Stimulated activated CD8-positive, alpha-beta memory T cell treated with anti-CD3 and anti-CD28 coated beads, Interleukin-4, amount 100 ng/mL, for 1 hour (primary cell): Measurements from ENCODE around the gene SDSL.

Experiments used
- DNase-seq, 2 donors: peaks; one replicate each; pipeline ENCODE4 v3.0.0-alpha.2; 2020; ENCODE audit warnings: low read depth in 2 of 2, low spot score in 1 of 2

Gene SDSL

DNA sequence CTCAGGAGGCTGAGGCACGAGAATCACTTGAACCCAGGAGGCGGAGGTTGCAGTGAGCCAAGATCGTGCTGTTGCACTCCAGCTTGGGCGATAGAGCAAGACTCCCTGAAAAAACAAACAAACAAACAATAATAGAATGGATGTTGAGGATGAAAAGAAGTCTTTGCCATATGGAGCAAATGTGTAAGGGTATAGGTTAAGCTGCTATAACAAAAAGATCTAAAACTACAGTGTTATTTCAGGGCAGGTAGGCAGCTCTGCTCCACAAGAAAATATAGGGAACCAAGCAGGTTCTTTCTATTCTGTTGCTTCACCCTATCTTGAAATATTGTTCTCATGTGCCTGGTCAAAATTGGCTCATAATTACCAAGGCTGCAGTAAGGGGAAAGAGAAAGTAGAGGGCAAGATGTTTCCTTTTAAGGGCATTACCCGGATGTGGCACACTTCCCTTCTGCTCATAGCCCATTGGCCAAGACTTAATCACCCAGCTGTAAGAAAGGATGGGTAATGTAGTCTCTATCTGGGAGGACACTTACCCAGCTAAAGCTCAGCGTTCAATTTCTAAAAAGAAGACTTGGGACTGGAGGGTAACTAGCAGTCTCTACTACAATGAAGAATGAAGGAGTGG, 23.5 kb downstream of the SDSL start:
- DNase-seq: no peak

DNA sequence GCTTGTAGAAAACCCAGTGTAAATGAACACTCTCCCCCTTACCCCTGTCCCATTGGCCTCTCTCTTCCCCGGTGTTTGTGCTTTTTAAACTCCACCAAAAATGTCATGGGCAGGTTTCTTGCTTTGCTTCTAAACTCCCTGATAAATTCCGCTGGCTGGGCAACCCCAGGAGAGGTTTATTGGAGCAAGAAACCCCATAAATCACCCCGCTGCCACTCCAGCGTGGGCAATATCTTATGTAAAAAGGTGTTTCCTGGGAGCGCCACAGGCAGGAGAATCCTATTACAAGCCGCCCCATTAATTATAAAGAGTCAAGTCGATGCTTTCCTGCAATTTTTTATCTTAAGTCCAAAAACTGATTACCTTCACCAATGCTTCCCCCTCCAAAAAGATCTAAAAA, 26.7 kb downstream of the SDSL start:
- DNase-seq: no peak

- DNase-seq: no peak
These were observed 27.1 kb downstream of the SDSL start for GRCh38 chr12:113449299-113449698.

DNA sequence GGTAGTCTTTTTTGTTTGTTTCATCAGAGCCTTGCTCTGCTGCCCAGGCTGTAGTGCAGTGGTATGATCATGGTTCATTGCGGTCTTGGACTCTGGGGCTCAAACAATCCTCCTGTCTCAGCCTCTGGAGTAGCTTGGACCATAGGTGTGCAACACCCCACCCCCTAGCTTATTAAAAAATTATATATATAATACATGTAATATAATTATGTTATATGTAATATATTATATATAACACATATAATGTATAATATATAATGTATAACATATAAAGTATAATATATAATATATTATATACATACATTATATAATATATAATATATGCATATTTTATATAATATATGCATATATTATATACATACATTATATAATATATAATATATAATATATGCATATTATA, 27.7 kb downstream of the SDSL start:
- no peak for DNase-seq

GRCh38 chr12:113452458-113452857, 30.3 kb downstream of the SDSL start:
- no peak for DNase-seq

GRCh38 chr12:113453330-113453729, 31.1 kb downstream of the SDSL start:
- no peak for DNase-seq

GRCh38 chr12:113456199-113456598, 34.0 kb downstream of the SDSL start:
- no peak for DNase-seq

DNA sequence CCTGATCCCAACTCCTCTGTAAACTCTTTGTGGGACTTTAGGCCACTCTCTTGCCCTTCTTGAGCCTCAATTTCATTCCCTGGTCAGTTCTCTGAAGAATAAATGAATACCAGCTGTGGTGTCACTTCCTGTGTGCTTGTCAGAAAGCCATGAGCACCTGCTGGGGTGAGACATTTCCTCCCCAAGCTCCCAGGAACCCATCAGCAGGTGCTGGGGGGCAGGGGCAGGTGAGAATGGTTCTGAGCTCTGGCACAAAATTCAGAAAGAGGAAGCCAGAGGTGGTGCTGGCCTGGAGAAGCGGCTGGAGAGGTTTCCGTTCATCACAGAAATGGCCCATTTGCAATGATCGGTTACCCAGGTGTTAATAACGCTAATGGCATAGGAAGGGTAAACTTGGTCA, 34.6 kb downstream of the SDSL start:
- DNase-seq: no peak

GRCh38 chr12:113457185-113457584, 35.0 kb downstream of the SDSL start:
- no peak for DNase-seq

DNA sequence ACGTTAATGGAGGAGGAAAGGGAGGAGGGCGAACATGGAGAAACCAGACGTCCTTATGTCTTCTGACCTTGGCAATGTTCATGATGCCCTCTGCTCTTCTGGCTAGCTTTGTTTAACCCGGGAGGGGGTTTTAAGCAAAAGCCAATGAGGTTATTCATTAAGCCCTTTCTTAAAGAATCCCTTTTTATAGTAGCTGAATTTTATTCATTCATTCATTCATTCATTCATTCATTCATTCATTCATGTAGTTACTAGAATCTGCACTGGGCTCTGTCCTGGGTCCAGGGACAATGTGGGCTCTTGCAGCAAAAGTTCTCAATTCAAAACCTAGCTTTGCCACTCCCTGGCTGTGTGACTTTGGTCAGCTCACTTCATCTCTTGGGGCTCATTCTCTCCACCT, 35.5 kb downstream of the SDSL start:
- DNase-seq: no peak

- DNase-seq: no peak
These were observed 37.8 kb downstream of the SDSL start for GRCh38 chr12:113459981-113460380.

GRCh38 chr12:113461666-113462065, 39.5 kb downstream of the SDSL start:
- no peak for DNase-seq

DNA sequence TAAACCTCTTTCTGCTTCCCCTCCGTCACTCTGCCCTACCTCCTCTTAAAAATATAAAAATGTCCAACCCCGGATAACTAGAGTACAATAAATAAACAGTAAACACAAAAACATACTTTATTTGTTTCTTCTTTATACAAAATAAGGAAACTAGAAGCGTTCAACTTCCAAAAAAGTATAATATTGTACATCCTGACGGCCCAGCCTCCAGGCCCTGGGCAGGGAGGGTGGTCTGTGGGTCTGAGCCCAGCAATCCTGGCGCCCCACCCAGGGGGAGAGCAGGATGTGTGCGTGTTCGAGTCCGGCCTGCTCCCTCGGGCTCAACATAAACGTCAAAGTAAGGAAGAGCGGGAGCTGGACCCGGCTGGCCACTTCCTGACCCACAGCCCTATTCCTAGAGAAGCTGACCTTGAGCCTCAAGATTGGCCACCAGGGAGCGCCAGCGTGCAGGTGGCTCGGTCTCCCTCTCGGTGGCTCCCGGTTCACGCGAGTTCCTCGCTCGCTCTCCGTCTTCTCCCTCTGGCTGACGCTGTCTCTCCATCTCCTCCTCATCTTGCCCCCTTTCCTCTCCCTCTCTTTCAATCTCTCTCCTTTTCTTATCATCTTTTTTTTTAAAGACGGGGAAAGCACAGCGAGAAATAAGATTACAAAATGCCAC, 40.1 kb downstream of the SDSL start:
- DNase-seq: peak; percentile 29

- DNase-seq: no peak
These were observed 41.0 kb downstream of the SDSL start for GRCh38 chr12:113462998-113463745.

- no peak for DNase-seq
These were observed 41.7 kb downstream of the SDSL start for GRCh38 chr12:113463746-113464451.

GRCh38 chr12:113464452-113464775, 42.2 kb downstream of the SDSL start:
- no peak for DNase-seq

DNA sequence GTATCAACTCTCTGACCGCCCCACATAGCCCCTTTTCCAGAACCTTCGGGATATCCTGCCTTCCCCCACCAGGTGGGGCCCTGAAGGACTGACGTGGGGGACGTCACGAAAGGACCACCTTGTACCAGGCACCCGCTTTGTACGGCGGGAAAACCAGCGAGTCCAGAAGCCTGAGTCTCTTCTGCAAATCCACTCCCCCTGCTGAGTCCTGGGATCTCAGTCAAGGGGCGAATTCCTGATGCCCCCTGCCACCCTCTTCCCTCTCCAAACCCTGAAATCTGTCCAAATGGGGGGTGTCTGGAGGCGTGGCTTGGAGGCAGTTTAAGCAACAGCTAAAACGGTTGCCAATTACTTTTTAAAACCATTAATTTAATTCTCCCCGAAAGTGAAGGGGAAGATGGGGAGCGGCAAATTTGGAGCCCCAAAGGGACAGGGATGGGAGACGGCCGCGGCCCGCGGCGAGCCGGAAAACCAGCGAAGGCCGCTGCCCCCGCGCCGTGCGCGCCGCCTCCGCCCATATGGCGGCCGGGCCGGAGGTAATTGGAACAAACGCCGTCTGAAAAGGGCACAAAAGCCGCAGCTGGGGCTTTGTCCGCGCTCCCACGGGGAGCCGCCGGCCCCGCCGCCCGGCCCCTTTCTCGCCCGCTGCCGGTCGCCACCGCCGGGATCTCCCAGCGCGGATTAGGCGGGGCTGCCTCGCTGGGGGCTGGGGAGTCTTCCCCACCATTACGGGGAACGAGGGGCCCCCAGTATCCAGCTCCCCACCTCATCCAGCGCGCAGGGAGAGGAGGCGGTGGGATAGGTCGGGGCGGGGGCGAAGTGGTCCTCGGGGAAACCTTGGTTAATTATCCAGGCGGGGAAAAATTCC, 42.9 kb downstream of the SDSL start:
- DNase-seq: no peak

- no peak for DNase-seq
These were observed 43.8 kb downstream of the SDSL start for GRCh38 chr12:113465808-113466453.

DNA sequence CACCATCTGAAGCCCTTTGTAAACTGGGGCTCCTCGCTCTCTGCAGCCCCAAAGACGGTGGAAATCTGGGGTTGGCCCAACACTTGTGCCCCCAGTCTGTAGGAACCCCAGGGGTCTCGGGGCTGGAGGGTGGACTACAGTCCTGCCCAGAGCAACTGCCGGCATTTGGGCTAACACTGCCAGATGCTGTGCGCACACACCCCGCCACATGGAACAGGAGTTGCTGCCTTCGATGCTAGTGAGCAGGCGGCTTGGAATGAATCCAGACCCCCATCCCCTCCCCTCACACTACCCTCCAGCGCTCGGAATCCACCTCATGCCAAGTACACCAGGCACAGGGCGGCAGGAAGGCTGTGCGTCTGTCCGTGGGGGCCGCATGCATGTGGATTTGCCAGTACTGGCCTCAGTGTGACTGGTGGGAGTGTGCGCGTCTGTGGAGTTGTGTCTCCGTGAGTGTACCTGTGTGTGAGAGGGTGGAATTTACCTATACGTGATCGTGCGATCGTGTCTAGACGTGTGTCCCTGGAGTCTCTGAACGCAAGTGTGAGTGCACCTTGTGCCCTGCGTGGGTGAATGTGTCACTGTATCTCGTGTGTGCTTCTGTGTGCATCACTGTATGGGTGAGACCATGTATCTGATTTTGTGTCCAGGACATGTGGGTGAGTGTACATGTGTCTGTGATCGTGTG, 44.4 kb downstream of the SDSL start:
- no peak for DNase-seq

DNA sequence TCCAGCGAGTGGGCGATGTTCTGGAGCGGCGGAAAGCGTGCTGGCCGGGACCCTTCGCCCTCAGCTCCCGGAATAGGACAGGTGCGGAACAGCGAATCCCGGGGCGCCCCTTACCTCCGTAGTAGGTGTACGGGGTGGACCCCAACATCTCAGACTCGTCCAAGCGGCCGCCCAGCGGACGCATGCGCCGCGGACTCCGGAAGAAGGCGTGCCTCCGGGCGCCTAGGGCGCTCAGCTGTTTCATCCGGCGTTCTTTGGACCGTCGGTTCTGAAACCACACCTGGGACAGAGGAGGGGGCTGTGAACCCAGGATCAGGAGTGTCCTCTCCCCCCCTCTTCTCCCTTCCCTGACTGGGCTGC, 44.9 kb downstream of the SDSL start:
- no peak for DNase-seq
